Heart left ventricle (tissue), 16 donors: ENCODE results near the gene MEX3C. TPM values are rescaled to one million over a fixed set of nuclear protein-coding genes. Genes with fewer than 3 reads are reported as not detected.

Source experiments
- ATAC-seq, 4 donors: fragments of 200-7000 bp; cut with Tn5 transposase; one replicate each; pipeline ENCODE4 v1.9.1; 2020 to 2022; ENCODE audit warnings: moderate library complexity in 4 of 4, mild to moderate bottlenecking in 3 of 4, moderate number of reproducible peaks in 1 of 4
- DNase-seq, 5 donors: peaks; one replicate each; pipeline ENCODE4 v3.0.0-alpha.2; 2020
- H3K27ac ChIP-seq, 12 donors: fragments of 200-600 bp; sonication (generic) in 4 of 12; one replicate each; pipeline versions ENCODE4 v1.5.0 to v1.8.0; 2016 to 2022; ENCODE audit warnings: mild to moderate bottlenecking in 2 of 12
- H3K27me3 ChIP-seq, 9 donors: fragments of 200-600 bp; sonication (generic) in 2 of 9; one replicate each; pipeline versions ENCODE4 v1.5.1 to v1.8.0; 2016 to 2022; ENCODE audit warnings: mild to moderate bottlenecking in 3 of 9
- H3K36me3 ChIP-seq, 9 donors: fragments of 200-600 bp; sonication (generic) in 2 of 9; one replicate each; pipeline versions ENCODE4 v1.5.0 to v1.8.0; 2018 to 2022; ENCODE audit warnings: mild to moderate bottlenecking in 2 of 9
- H3K4me1 ChIP-seq, 12 donors: fragments of 200-600 bp; sonication (generic) in 4 of 12; one replicate each; pipeline versions ENCODE4 v1.5.0 to v1.8.0; 2016 to 2022; ENCODE audit warnings: mild to moderate bottlenecking in 3 of 12
- H3K4me3 ChIP-seq, 12 donors: fragments of 200-600 bp; sonication (generic) in 4 of 12; one replicate each; pipeline versions ENCODE4 v1.5.0 to v1.8.0; 2017 to 2022; ENCODE audit warnings: mild to moderate bottlenecking in 9 of 12, moderate library complexity in 4 of 12
- H3K9me3 ChIP-seq, 12 donors: fragments of 200-600 bp; sonication (generic) in 4 of 12; one replicate each; pipeline versions ENCODE4 v1.5.0 to v1.8.0; 2016 to 2022; ENCODE audit warnings: mild to moderate bottlenecking in 1 of 12
- POLR2A ChIP-seq, 2 donors: fragments of 450-650 bp; IDR thresholded peaks; one replicate each; pipeline ENCODE4 v1.6.1; 2017; ENCODE audit warnings: antibody characterized with exemption in 2 of 2, mild to moderate bottlenecking in 2 of 2, moderate library complexity in 2 of 2
- WGBS, 4 donors: extraction: QIAGEN DNeasy Blood & Tissue Kit in 2 of 4; methylation state at CpG; one replicate each; pipeline versions ENCODE4 v1.1.5 to v1.1.7; 2013 to 2018; 5-methylcytosine and 5-hydroxymethylcytosine counted together
- intact Hi-C, 10 donors: fragments of 100-400 bp; cut with DNase I; formaldehyde crosslinking; loops; one replicate each; pipeline versions ENCODE4 v1.11.1 to v1.14.2; 2022
- polyA plus RNA-seq, 2 donors: library from polyadenylated mRNA; stranded (reverse); fragments of 200-250 nt; gene quantifications; one replicate each; pipeline ENCODE4 v1.2.3, GENCODE V29; 2013
- total RNA-seq, 9 donors: library from RNA; depleted of rRNA in 2 of 9; stranded (reverse); fragments of >200 nt in 2 of 9; fragmentation: NEBNext Ultra II Directional in 3 of 9; extraction: Animal tissue kit (Norgen Biotek cat#: 25700) in 3 of 9; gene quantifications; one replicate each; pipeline versions ENCODE4 v1.1.0 to v1.2.4, GENCODE V29; 2016 to 2023
- TF ChIP-seq, protein P1 (sequence below), 12 donors: fragments of 200-600 bp; sonication (generic) in 4 of 12; IDR thresholded peaks; one replicate each; pipeline versions ENCODE4 v1.5.0 to v1.8.0; 2018 to 2022; ENCODE audit warnings: antibody characterized with exemption in 12 of 12, mild to moderate bottlenecking in 5 of 12
- donor health status: ischemic (EF 13 %, LVEDD 7.1; RV severe dilation, severe dysfunction).
- donor health status: healthy with polysubstance abuse.
- donor health status: DM: no; HTN: yes; CAD: no.
- donor health status: DM: no; HTN: no; CAD: no.
- donor health status: ischemic (EF 25% LVEDD 6.9; RV normal size, moderate dysfunction).
- donor health status: ischemic (EF 25% LVEDD 5.7; RV mildly dilated, moderate dysfunction).
- donor health status: healthy.
- donor health status: DM: yes; HTN: yes; CAD: no.
- donor health status: ischemic (EF 35%, LVEDD 5.7; RV mildly dilated, moderate dysfunction).
- donor health status: nonischemic (EF 11% LVEDD 7.7; RV severe dilation, severe dysfunction).
- donor health status: DM: yes; HTN: yes; CAD: no.
- donor health status: PGD.
- donor health status: ischemic (EF 29% LVEDD 5.4; RV normal size, mild dysfunction).
- donor health status: nonischemic (EF 23%, LVEDD 6.1; RV moderate dilation, normal function).

The MEX3C gene
- total and polyA plus RNA-seq, 11 donors, result 6.2 to 28.2 (median 20.6) TPM

DNA sequence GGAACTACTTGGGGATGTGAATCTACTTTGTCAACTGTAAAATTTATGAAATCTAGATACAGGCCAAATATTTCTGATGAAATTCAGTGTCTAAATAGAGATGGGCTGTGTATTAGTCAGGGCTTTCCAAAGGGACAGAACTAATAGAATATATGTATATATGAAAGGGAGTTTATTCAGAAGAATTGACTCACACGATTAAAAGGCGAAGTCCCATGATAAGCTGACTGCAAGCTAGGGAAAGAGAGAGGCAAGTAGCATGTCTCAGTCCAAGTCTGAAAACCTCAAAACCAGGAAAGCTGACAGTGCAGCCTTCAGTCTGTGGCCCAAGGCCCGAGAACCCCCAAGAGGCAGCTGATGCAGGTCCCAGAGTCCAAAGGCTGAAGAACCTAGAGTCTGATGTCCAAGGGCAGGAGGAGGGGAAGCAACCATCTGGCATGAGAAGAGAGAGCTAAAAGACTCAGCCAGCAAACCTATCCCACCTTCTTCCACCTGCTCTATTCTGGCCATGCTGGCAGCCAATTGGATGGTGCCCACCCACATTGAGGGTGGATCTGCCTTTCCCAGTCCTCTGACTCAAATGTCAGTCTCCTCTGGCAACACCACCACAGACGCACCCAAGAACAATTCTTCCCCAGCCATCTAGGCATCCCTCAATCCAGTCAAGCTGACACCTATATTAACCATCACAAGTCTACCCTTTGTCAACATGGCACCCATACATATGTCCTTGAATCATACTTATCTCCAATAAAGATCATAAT is 29.3 kb upstream of the MEX3C start:
- ATAC-seq (no peak), DNase-seq (no peak)
- TF ChIP-seq POLR2A (IDR thresholded peaks at IDR 0.05), result no peak
- TF ChIP-seq, protein P1, sequence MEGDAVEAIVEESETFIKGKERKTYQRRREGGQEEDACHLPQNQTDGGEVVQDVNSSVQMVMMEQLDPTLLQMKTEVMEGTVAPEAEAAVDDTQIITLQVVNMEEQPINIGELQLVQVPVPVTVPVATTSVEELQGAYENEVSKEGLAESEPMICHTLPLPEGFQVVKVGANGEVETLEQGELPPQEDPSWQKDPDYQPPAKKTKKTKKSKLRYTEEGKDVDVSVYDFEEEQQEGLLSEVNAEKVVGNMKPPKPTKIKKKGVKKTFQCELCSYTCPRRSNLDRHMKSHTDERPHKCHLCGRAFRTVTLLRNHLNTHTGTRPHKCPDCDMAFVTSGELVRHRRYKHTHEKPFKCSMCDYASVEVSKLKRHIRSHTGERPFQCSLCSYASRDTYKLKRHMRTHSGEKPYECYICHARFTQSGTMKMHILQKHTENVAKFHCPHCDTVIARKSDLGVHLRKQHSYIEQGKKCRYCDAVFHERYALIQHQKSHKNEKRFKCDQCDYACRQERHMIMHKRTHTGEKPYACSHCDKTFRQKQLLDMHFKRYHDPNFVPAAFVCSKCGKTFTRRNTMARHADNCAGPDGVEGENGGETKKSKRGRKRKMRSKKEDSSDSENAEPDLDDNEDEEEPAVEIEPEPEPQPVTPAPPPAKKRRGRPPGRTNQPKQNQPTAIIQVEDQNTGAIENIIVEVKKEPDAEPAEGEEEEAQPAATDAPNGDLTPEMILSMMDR (IDR thresholded peaks at IDR 0.05), result no peak
- H3K27me3 ChIP-seq, result no peaks in the 10 kb centered on the region
- H3K4me3 ChIP-seq, result no peak overlapping the region
- H3K4me1 ChIP-seq, result no peaks in the 10 kb centered on the region
- H3K36me3 ChIP-seq, result no peaks in the 10 kb centered on the region
- intact Hi-C loops, result no loop called here
- H3K27ac ChIP-seq, result no peak overlapping the region
- H3K9me3 ChIP-seq, result no peaks in the 10 kb centered on the region
- WGBS, 4 donors, result 87 to 94% (median 89%) methylated on average over 4 of the region's 4 CpGs

DNA sequence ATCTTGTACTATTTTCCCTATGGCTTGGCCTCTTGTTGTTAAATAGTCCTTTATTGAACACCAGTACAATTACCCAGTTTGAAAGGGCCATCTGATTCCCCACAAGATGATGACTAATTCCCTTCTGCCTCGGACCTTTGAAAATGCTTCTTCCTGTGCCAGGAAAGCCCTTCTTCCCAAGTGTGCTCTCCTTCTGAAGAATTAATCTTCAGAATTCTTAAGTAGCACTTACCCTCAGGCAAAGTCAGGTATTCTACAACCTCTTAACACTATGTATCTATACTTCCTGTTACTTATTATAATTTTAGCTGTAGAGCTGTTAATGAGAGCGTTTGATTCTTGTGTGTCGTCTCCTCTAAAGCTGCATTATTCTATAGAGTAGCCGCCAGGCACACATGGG is 28.6 kb upstream of the MEX3C start:
- H3K27ac ChIP-seq, result no peak overlapping the region
- H3K27me3 ChIP-seq, result no peaks in the 10 kb centered on the region
- intact Hi-C loops, result no loop called here
- 82 to 88% (median 87%) methylated on average over 4 of the region's 4 CpGs for WGBS, 4 donors
- H3K36me3 ChIP-seq, result no peaks in the 10 kb centered on the region
- no peak for TF ChIP-seq POLR2A (IDR thresholded peaks at IDR 0.05)
- TF ChIP-seq, protein P1 (IDR thresholded peaks at IDR 0.05), result no peak
- peaks cover 0 to under 1% (median 0%) of the 10 kb centered on the region in 12 donors for H3K9me3 ChIP-seq
- H3K4me3 ChIP-seq, result no peak overlapping the region
- H3K4me1 ChIP-seq, result no peaks in the 10 kb centered on the region
- DNase-seq (no peak), ATAC-seq (no peak)

DNA sequence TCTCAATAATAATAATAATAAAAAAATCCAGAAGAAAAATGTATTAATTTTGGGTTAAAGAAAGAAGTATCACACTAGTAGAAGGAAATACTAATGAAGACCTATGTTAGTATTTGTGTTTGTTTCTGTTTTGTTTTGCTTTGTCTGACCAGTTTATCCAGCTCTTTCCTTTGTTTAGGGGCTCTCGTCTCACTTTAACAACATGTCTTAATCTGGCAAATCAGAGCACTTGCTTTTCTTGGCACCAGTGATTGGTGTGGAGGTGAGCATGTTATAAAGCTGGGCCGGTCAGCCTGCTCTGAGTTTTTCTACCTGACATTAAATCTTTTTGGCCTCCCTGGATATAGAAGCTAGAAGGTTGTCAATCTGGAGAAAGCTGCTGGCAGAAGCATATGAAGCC is 15.1 kb upstream of the MEX3C start:
- TF ChIP-seq POLR2A (IDR thresholded peaks at IDR 0.05), result no peak
- TF ChIP-seq, protein P1 (IDR thresholded peaks at IDR 0.05), result no peak
- H3K27ac ChIP-seq, result no peak overlapping the region
- no peaks in the 10 kb centered on the region for H3K36me3 ChIP-seq
- peaks cover 0 to 17% (median 0%) of the 10 kb centered on the region in 12 donors for H3K4me1 ChIP-seq
- H3K27me3 ChIP-seq, result no peaks in the 10 kb centered on the region
- H3K9me3 ChIP-seq, result no peaks in the 10 kb centered on the region
- intact Hi-C loops, result loop anchor here in 1 of 10 donors (10.0 kb wide), 1 partner anchor 58 kb away; no protein-coding TSS in a partner anchor
- DNase-seq (no peak), ATAC-seq (no peak)
- WGBS, 4 donors, result 75 to 78% (median 77%) methylated on average over 2 of the region's 2 CpGs
- H3K4me3 ChIP-seq, result no peak overlapping the region

DNA sequence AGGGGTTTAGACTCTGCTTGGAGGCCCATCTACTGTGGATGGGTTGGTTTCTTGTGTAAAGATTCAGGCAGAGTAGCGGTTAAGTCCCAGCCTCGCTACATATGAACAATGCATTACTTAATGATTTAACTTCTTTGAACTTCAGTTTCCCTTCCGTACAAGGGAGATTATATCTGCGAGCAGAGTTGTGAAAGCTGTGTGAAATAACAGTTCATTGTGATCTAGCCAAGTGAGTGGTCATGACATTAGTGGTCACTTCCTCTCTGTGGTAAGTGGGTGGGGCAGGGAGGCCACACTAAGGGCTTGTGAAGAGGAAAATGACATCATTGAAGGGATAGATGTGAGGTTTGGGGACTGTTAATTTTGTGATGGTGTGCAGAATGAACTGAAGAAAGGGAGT is 14.1 kb upstream of the MEX3C start:
- intact Hi-C loops, result loop anchor here in 1 of 10 donors (10.0 kb wide), 1 partner anchor 57 kb away; no protein-coding TSS in a partner anchor
- Histone ChIP-seq H3K4me3 (no peak overlapping the region), H3K27ac (peak overlapping the region in 2 of 12 donors; percentile 41 to 53), H3K36me3 (no peaks in the 10 kb centered on the region), H3K27me3 (no peaks in the 10 kb centered on the region), H3K9me3 (no peaks in the 10 kb centered on the region), H3K4me1 (peaks cover 0 to 17% (median 0%) of the 10 kb centered on the region in 12 donors)
- ATAC-seq (peak; percentile 64 to 99 (median 96)), DNase-seq (peak; percentile 26 to 63 (median 51))
- TF ChIP-seq POLR2A (IDR thresholded peaks at IDR 0.05), result no peak
- TF ChIP-seq, protein P1 (IDR thresholded peaks at IDR 0.05), result no peak
- WGBS, 4 donors, result 39 to 53% (median 42%) methylated on average over 4 of the region's 4 CpGs
